ENCODE data around the gene SPSB1.

The SPSB1 gene

DNA sequence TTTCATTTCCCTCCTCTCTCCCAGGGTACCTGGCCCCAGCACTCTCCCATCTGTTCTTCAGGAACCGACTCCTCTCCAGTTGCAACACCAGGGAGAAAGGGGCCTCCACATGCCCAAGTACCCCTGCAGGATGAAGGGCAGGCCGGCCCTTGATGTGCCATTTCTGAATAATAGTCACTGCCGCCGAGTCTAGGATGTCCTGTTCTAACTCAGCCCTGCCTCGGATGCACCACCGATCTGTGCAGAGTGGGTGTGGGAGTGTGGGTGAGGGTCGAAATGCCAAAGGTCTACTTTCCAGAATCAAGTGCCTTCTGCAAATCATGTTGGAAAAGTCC, 25.4 kb upstream of the SPSB1 start:
- Histone ChIP-seq H3K36me3 (ENCODE audit: control insufficient read depth in 2 of 2, insufficient read depth in 1 of 2, low read length in 2 of 2) (peaks cover 0 to 42% of the 10 kb centered on the region in 2 experiments; a peak in 1 of 3 replicates), H3K4me3 (ENCODE audit: low read depth, low read length) (no peak overlapping the region), H3K9me3 (ENCODE audit: control insufficient read depth, insufficient read depth, low read depth, low read length) (no peaks in the 10 kb centered on the region), H3K27ac (ENCODE audit: extremely low read depth, low read depth, low read length) (no peak overlapping the region), H3K4me1 (ENCODE audit: control insufficient read depth, insufficient read depth, low read length) (peaks cover 3% of the 10 kb centered on the region; the same call in 1 of the 2 replicates)
- ChIA-PET CTCF (interaction anchor here (0.6 to 5.8 kb wide), 33 partner anchors 9 to 523 kb away, joined by 3 to 97 read pairs (median 4); partner anchors contain the start of gene SPSB1), POLR2A (interaction anchor here (0.6 kb wide), 2 partner anchors 229 to 231 kb away, joined by 5 to 7 read pairs; no protein-coding TSS in a partner anchor)
- TF ChIP-seq ZNF48 (tag by site-specific recombination; IDR thresholded peaks at IDR 0.05), result no peak
- 0 out of 2 replicates have a peak, but pooled peaks have one; percentile 15 for TF ChIP-seq PRDM1 (tag by site-specific recombination; IDR thresholded peaks at IDR 0.05)

DNA sequence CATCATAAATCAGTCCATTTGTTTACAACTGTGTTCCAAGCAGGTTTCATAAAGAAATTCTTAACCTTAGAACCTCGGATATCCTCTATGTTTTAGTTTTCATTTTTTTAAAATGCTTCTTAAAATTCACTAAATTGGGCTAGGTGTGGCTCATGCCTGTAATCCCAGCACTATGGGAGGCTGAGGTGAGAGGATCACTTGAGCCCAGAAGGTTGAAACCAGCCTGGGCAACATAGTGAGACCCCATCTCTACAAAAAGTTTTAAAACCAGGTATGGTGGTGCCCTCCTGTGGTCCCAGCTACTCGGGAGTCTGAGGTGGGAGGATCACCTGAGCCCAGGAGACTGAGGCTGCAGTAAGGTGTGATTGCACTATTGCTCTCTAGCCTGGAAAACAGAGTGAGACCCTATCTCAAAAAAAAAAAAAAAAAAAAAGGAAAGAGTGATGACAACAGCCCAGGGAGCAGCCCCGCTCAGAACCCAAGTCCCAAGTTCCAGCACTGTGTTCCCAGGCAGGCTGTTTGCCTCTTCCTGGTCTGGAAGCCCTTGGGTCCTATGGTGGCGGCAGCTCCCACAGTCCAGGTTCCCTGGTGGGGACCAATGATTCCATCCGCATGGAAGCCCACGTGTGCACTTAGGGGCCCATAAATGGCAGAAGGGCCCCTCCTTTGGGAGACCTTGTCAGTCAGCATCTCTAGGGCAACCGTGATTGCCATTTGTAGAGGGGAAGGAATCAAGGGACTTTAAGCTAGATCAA, 24.7 kb upstream of the SPSB1 start:
- Histone ChIP-seq H3K4me1 (ENCODE audit: control insufficient read depth, insufficient read depth, low read length) (peaks cover 3% of the 10 kb centered on the region; the same call in 1 of the 2 replicates), H3K27ac (ENCODE audit: extremely low read depth, low read depth, low read length) (no peak overlapping the region), H3K4me3 (ENCODE audit: low read depth, low read length) (no peak overlapping the region), H3K9me3 (ENCODE audit: control insufficient read depth, insufficient read depth, low read depth, low read length) (no peaks in the 10 kb centered on the region), H3K36me3 (ENCODE audit: control insufficient read depth in 2 of 2, insufficient read depth in 1 of 2, low read length in 2 of 2) (peaks cover 0 to 36% of the 10 kb centered on the region in 2 experiments; a peak in 1 of 3 replicates)
- POLR2A ChIA-PET, result no interaction called here
- CTCF ChIA-PET, result interaction anchor here (0.5 to 5.8 kb wide), 17 partner anchors 8 to 513 kb away, joined by 3 to 97 read pairs (median 4); partner anchors contain the start of gene SPSB1
- TF ChIP-seq ZBTB1 (tag by site-specific recombination; IDR thresholded peaks at IDR 0.05), result no peak
- TF ChIP-seq, protein P1, sequence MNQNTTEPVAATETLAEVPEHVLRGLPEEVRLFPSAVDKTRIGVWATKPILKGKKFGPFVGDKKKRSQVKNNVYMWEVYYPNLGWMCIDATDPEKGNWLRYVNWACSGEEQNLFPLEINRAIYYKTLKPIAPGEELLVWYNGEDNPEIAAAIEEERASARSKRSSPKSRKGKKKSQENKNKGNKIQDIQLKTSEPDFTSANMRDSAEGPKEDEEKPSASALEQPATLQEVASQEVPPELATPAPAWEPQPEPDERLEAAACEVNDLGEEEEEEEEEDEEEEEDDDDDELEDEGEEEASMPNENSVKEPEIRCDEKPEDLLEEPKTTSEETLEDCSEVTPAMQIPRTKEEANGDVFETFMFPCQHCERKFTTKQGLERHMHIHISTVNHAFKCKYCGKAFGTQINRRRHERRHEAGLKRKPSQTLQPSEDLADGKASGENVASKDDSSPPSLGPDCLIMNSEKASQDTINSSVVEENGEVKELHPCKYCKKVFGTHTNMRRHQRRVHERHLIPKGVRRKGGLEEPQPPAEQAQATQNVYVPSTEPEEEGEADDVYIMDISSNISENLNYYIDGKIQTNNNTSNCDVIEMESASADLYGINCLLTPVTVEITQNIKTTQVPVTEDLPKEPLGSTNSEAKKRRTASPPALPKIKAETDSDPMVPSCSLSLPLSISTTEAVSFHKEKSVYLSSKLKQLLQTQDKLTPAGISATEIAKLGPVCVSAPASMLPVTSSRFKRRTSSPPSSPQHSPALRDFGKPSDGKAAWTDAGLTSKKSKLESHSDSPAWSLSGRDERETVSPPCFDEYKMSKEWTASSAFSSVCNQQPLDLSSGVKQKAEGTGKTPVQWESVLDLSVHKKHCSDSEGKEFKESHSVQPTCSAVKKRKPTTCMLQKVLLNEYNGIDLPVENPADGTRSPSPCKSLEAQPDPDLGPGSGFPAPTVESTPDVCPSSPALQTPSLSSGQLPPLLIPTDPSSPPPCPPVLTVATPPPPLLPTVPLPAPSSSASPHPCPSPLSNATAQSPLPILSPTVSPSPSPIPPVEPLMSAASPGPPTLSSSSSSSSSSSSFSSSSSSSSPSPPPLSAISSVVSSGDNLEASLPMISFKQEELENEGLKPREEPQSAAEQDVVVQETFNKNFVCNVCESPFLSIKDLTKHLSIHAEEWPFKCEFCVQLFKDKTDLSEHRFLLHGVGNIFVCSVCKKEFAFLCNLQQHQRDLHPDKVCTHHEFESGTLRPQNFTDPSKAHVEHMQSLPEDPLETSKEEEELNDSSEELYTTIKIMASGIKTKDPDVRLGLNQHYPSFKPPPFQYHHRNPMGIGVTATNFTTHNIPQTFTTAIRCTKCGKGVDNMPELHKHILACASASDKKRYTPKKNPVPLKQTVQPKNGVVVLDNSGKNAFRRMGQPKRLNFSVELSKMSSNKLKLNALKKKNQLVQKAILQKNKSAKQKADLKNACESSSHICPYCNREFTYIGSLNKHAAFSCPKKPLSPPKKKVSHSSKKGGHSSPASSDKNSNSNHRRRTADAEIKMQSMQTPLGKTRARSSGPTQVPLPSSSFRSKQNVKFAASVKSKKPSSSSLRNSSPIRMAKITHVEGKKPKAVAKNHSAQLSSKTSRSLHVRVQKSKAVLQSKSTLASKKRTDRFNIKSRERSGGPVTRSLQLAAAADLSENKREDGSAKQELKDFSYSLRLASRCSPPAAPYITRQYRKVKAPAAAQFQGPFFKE (tag by site-specific recombination; IDR thresholded peaks at IDR 0.05; ENCODE audit: borderline replicate concordance), result no peak
- no peak for TF ChIP-seq RBAK (tag by site-specific recombination; IDR thresholded peaks at IDR 0.05)
- TF ChIP-seq, protein P2, sequence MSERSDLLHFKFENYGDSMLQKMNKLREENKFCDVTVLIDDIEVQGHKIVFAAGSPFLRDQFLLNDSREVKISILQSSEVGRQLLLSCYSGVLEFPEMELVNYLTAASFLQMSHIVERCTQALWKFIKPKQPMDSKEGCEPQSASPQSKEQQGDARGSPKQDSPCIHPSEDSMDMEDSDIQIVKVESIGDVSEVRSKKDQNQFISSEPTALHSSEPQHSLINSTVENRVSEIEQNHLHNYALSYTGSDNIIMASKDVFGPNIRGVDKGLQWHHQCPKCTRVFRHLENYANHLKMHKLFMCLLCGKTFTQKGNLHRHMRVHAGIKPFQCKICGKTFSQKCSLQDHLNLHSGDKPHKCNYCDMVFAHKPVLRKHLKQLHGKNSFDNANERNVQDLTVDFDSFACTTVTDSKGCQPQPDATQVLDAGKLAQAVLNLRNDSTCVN (tag by site-specific recombination; optimal IDR thresholded peaks at IDR 0.05), result no peak
- TF ChIP-seq ZNF76 (tag by site-specific recombination; IDR thresholded peaks at IDR 0.05; ENCODE audit: borderline replicate concordance, low read depth), result no peak
- no peak for TF ChIP-seq ZIC2 (tag by site-specific recombination; IDR thresholded peaks at IDR 0.05)
- TF ChIP-seq ZNF747 (tag by site-specific recombination; IDR thresholded peaks at IDR 0.05), result no peak
- no peak for TF ChIP-seq ZNF266 (tag by site-specific recombination; IDR thresholded peaks at IDR 0.05; ENCODE audit: low read depth)
- no peak for TF ChIP-seq ZNF707 (tag by site-specific recombination; IDR thresholded peaks at IDR 0.05)
- TF ChIP-seq OVOL3 (tag by site-specific recombination; IDR thresholded peaks at IDR 0.05), result no peak
- TF ChIP-seq, protein P3, sequence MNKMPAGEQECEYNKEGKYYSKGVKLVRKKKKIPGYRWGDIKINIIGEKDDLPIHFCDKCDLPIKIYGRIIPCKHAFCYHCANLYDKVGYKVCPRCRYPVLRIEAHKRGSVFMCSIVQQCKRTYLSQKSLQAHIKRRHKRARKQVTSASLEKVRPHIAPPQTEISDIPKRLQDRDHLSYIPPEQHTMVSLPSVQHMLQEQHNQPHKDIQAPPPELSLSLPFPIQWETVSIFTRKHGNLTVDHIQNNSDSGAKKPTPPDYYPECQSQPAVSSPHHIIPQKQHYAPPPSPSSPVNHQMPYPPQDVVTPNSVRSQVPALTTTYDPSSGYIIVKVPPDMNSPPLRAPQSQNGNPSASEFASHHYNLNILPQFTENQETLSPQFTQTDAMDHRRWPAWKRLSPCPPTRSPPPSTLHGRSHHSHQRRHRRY (tag by site-specific recombination; IDR thresholded peaks at IDR 0.05), result no peak
- no peak for TF ChIP-seq ZNF37A (tag by site-specific recombination; IDR thresholded peaks at IDR 0.05)
- TF ChIP-seq, protein P4, sequence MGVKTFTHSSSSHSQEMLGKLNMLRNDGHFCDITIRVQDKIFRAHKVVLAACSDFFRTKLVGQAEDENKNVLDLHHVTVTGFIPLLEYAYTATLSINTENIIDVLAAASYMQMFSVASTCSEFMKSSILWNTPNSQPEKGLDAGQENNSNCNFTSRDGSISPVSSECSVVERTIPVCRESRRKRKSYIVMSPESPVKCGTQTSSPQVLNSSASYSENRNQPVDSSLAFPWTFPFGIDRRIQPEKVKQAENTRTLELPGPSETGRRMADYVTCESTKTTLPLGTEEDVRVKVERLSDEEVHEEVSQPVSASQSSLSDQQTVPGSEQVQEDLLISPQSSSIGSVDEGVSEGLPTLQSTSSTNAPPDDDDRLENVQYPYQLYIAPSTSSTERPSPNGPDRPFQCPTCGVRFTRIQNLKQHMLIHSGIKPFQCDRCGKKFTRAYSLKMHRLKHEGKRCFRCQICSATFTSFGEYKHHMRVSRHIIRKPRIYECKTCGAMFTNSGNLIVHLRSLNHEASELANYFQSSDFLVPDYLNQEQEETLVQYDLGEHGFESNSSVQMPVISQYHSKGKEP (tag by site-specific recombination; IDR thresholded peaks at IDR 0.05), result no peak
- no peak for TF ChIP-seq EGR2 (tag by site-specific recombination; IDR thresholded peaks at IDR 0.05; ENCODE audit: low read depth)
- TF ChIP-seq, protein P5, sequence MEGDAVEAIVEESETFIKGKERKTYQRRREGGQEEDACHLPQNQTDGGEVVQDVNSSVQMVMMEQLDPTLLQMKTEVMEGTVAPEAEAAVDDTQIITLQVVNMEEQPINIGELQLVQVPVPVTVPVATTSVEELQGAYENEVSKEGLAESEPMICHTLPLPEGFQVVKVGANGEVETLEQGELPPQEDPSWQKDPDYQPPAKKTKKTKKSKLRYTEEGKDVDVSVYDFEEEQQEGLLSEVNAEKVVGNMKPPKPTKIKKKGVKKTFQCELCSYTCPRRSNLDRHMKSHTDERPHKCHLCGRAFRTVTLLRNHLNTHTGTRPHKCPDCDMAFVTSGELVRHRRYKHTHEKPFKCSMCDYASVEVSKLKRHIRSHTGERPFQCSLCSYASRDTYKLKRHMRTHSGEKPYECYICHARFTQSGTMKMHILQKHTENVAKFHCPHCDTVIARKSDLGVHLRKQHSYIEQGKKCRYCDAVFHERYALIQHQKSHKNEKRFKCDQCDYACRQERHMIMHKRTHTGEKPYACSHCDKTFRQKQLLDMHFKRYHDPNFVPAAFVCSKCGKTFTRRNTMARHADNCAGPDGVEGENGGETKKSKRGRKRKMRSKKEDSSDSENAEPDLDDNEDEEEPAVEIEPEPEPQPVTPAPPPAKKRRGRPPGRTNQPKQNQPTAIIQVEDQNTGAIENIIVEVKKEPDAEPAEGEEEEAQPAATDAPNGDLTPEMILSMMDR (tag by site-specific recombination; IDR thresholded peaks at IDR 0.05), result no peak
- TF ChIP-seq ZNF785 (tag by site-specific recombination; IDR thresholded peaks at IDR 0.05), result no peak
- no peak for TF ChIP-seq TRIM28 (IDR thresholded peaks at IDR 0.05; ENCODE audit: borderline replicate concordance, low read length)
- TF ChIP-seq ZSCAN23 (tag by site-specific recombination; IDR thresholded peaks at IDR 0.05), result no peak
